Aorta (tissue), 5 donors: ENCODE measurements around the gene SHB. TPM values are rescaled to one million over a fixed set of nuclear protein-coding genes. Genes with fewer than 3 reads are reported as not detected.
A peak's percentile ranks its signal among the peaks of the same experiment; 100 is the strongest.
"Not testable (repeated sequence)": the region's sequence is repeated elsewhere in the genome, so short reads cannot be mapped to it uniquely, and the experiment has no call there.

ENCODE experiments used
- ATAC-seq: fragments of 200-7000 bp; cut with Tn5 transposase; one replicate; pipeline ENCODE4 v1.9.1; 2022; ENCODE audit warnings: moderate library complexity; ENCODE audit not compliant: low FRiP score
- DNase-seq, 2 donors: peaks; one replicate each; pipeline ENCODE4 v3.0.0-alpha.2; 2020
- H3K27ac ChIP-seq, 2 donors: one replicate each; pipeline ENCODE4 v1.5.1; 2013; ENCODE audit warnings: low read length in 2 of 2, mild to moderate bottlenecking in 2 of 2, moderate library complexity in 2 of 2, control low read depth in 1 of 2, inconsistent platforms in 1 of 2, low read depth in 1 of 2
- H3K27me3 ChIP-seq, 2 donors: one replicate each; pipeline ENCODE4 v1.6.1; 2013; ENCODE audit warnings: control low read depth in 1 of 2, low read length in 1 of 2, mild to moderate bottlenecking in 1 of 2, moderate library complexity in 1 of 2; ENCODE audit not compliant: insufficient read depth in 2 of 2, control insufficient read depth in 1 of 2
- H3K36me3 ChIP-seq, 2 donors: one replicate each; pipeline ENCODE4 v1.6.1; 2013; ENCODE audit warnings: control low read depth in 1 of 2, low read length in 1 of 2, mild to moderate bottlenecking in 1 of 2; ENCODE audit not compliant: insufficient read depth in 2 of 2, control insufficient read depth in 1 of 2
- H3K4me1 ChIP-seq, 2 donors: one replicate each; pipeline ENCODE4 v1.6.1; 2013; ENCODE audit warnings: low read length in 2 of 2, control low read depth in 1 of 2, mild to moderate bottlenecking in 1 of 2, moderate library complexity in 1 of 2; ENCODE audit not compliant: insufficient read depth in 2 of 2, control insufficient read depth in 1 of 2
- H3K4me3 ChIP-seq, 2 donors: one replicate each; pipeline ENCODE4 v1.5.1; 2013; ENCODE audit warnings: low read length in 2 of 2, control low read depth in 1 of 2, mild to moderate bottlenecking in 1 of 2
- H3K9me3 ChIP-seq: one replicate; pipeline ENCODE4 v1.6.1; 2013; ENCODE audit warnings: mild to moderate bottlenecking, low read length; ENCODE audit not compliant: control insufficient read depth
- WGBS, 2 donors: extraction: QIAGEN DNeasy Blood & Tissue Kit; methylation state at CpG; one replicate each; pipeline ENCODE4 v1.1.7; 2013; 5-methylcytosine and 5-hydroxymethylcytosine counted together
- intact Hi-C, 2 donors: fragments of 100-400 bp; cut with DNase I; formaldehyde crosslinking; loops; one replicate each; pipeline versions ENCODE4 v1.14.2 to v1.15.0; 2022
- polyA plus RNA-seq, 2 donors: library from polyadenylated mRNA; stranded (reverse); fragments of 200-250 nt; gene quantifications; one replicate each; pipeline ENCODE4 v1.2.3, GENCODE V29; 2013
- total RNA-seq, 2 donors: library from RNA; stranded (reverse); fragmentation: NEBNext Ultra II Directional; extraction: Animal tissue kit (Norgen Biotek cat#: 25700); gene quantifications; one replicate each; pipeline ENCODE4 v1.2.1, GENCODE V29; 2021
- donor health status: healthy with polysubstance abuse.
- donor health status: Bipolar disorder and iron deficiency.
- donor health status: DM: no; HTN: no; CAD: no.
- donor health status: DM: no; HTN: no; CAD: no.
- donor health status: DM: yes; HTN: yes; CAD: no.

Gene SHB
- total and polyA plus RNA-seq, 4 donors = 3.5 to 29.3 (median 17.2) TPM

- Histone ChIP-seq H3K4me1 (peaks cover 2 to 3% of the 10 kb centered on the region in 2 donors), H3K27me3 (no peaks in the 10 kb centered on the region), H3K36me3 (no peaks in the 10 kb centered on the region), H3K27ac (no peak overlapping the region), H3K4me3 (no peak overlapping the region), H3K9me3 (no peaks in the 10 kb centered on the region)
- intact Hi-C loops = loop anchor here in 1 of 2 donors (10.0 kb wide), 1 partner anchor 57 kb away; no protein-coding TSS in a partner anchor
- WGBS, 2 donors = 96% methylated on average over 6 of the region's 6 CpGs
- ATAC-seq (no peak), DNase-seq (peak in 1 of 2 donors; percentile 28)
Measured at GRCh38 chr9:37967761-37968080, 101.3 kb downstream of the SHB start.

- 94% methylated on average over 8 of the region's 8 CpGs for WGBS, 2 donors
- Histone ChIP-seq H3K27me3 (no peaks in the 10 kb centered on the region), H3K4me1 (peaks cover 2 to 3% of the 10 kb centered on the region in 2 donors), H3K4me3 (no peak overlapping the region), H3K9me3 (no peaks in the 10 kb centered on the region), H3K36me3 (no peaks in the 10 kb centered on the region), H3K27ac (no peak overlapping the region)
- DNase-seq = peak; percentile 7 to 14
- intact Hi-C loops = loop anchor here in 1 of 2 donors (10.0 kb wide), 1 partner anchor 58 kb away; no protein-coding TSS in a partner anchor
- no peak for ATAC-seq
Measured at GRCh38 chr9:37967014-37967760, 101.8 kb downstream of the SHB start.

- 61 to 72% methylated on average over 9 of the region's 9 CpGs for whole genome bisulfite sequencing, 2 donors
- peaks cover 2 to 3% of the 10 kb centered on the region in 2 donors for H3K4me1 ChIP-seq
- intact Hi-C loops = loop anchor here in 1 of 2 donors (10.0 kb wide), 1 partner anchor 58 kb away; no protein-coding TSS in a partner anchor
- H3K27me3 ChIP-seq = no peaks in the 10 kb centered on the region
- DNase-seq = peak; percentile 26 to 57
- H3K27ac ChIP-seq = no peak overlapping the region
- H3K36me3 ChIP-seq = no peaks in the 10 kb centered on the region
- H3K4me3 ChIP-seq = no peak overlapping the region
- H3K9me3 ChIP-seq = no peaks in the 10 kb centered on the region
- no peak for ATAC-seq
Measured at GRCh38 chr9:37966412-37967013, 102.5 kb downstream of the SHB start.

GRCh38 chr9:37965676-37966345, 103.2 kb downstream of the SHB start:
- H3K4me1 ChIP-seq, H3K27me3 ChIP-seq, H3K9me3 ChIP-seq, H3K36me3 ChIP-seq, H3K4me3 ChIP-seq, ATAC-seq: not testable (repeated sequence)
- H3K27ac ChIP-seq = peak overlapping the region in 1 of 2 donors; percentile 69
- intact Hi-C loops = loop anchor here in 1 of 2 donors (10.0 kb wide), 1 partner anchor 59 kb away; no protein-coding TSS in a partner anchor
- 90 to 92% methylated on average over 7 of the region's 7 CpGs for WGBS, 2 donors
- DNase-seq = peak; percentile 18 to 36

- intact Hi-C loops = loop anchor here in 1 of 2 donors (10.0 kb wide), 1 partner anchor 60 kb away; no protein-coding TSS in a partner anchor
- peaks cover 2 to 3% of the 10 kb centered on the region in 2 donors for H3K4me1 ChIP-seq
- H3K36me3 ChIP-seq = no peaks in the 10 kb centered on the region
- H3K4me3 ChIP-seq = no peak overlapping the region
- WGBS, 2 donors = 80 to 94% methylated on average over 2 of the region's 2 CpGs
- H3K9me3 ChIP-seq = no peaks in the 10 kb centered on the region
- no peaks in the 10 kb centered on the region for H3K27me3 ChIP-seq
- H3K27ac ChIP-seq = peak overlapping the region; percentile 28 to 93
- ATAC-seq = no peak
- DNase-seq = peak in 1 of 2 donors; percentile 41
Measured at GRCh38 chr9:37965116-37965515, 103.9 kb downstream of the SHB start.

GRCh38 chr9:37964740-37965081, 104.3 kb downstream of the SHB start:
- Histone ChIP-seq H3K4me3 (no peak overlapping the region), H3K4me1 (peaks cover 2 to 3% of the 10 kb centered on the region in 2 donors), H3K9me3 (no peaks in the 10 kb centered on the region), H3K36me3 (no peaks in the 10 kb centered on the region), H3K27me3 (no peaks in the 10 kb centered on the region), H3K27ac (peak overlapping the region; percentile 28 to 93)
- ATAC-seq (no peak), DNase-seq (peak in 1 of 2 donors; percentile 70)
- intact Hi-C loops = loop anchor here in 1 of 2 donors (5.0 to 10.0 kb wide), 2 partner anchors 60 to 103 kb away; partner anchors contain the start of gene SHB
- WGBS, 2 donors = 52 to 80% methylated on average over 4 to 5 of the region's 5 CpGs

- 12 to 17% methylated on average over 15 of the region's 15 CpGs for WGBS, 2 donors
- peak; percentile 81 for ATAC-seq
- intact Hi-C loops = loop anchor here in 1 of 2 donors (5.0 to 10.0 kb wide), 2 partner anchors 61 to 103 kb away; partner anchors contain the start of gene SHB
- H3K9me3 ChIP-seq = no peaks in the 10 kb centered on the region
- no peak overlapping the region for H3K4me3 ChIP-seq
- peaks cover 2 to 3% of the 10 kb centered on the region in 2 donors for H3K4me1 ChIP-seq
- H3K27me3 ChIP-seq = no peaks in the 10 kb centered on the region
- peak overlapping the region; percentile 87 to 94 for H3K27ac ChIP-seq
- H3K36me3 ChIP-seq = no peaks in the 10 kb centered on the region
- peak; percentile 87 to 90 for DNase-seq
Measured at GRCh38 chr9:37963936-37964739, 104.9 kb downstream of the SHB start.

- ATAC-seq = no peak
- WGBS, 2 donors = 89 to 95% methylated on average over 3 of the region's 3 CpGs
- H3K27me3 ChIP-seq = no peaks in the 10 kb centered on the region
- H3K9me3 ChIP-seq = no peaks in the 10 kb centered on the region
- H3K36me3 ChIP-seq = no peaks in the 10 kb centered on the region
- intact Hi-C loops = loop anchor here in 1 of 2 donors (5.0 to 10.0 kb wide), 2 partner anchors 63 to 106 kb away; partner anchors contain the start of gene SHB
- no peak overlapping the region for H3K4me3 ChIP-seq
- no peak overlapping the region for H3K27ac ChIP-seq
- no peak for DNase-seq
- H3K4me1 ChIP-seq = peaks cover 2 to 3% of the 10 kb centered on the region in 2 donors
Measured at GRCh38 chr9:37961351-37961750, 107.7 kb downstream of the SHB start.
